Glomerular visceral epithelial cell (primary cell): Measurements from ENCODE around the gene FBRSL1.
"Not testable (repeated sequence)": the region's sequence is repeated elsewhere in the genome, so short reads cannot be mapped to it uniquely, and the experiment has no call there.

Experiments
- DNase-seq: peaks from one replicate; pipeline ENCODE4 v3.0.0-alpha.2; 2016; ENCODE audit errors: extremely low spot score

Gene FBRSL1

DNA sequence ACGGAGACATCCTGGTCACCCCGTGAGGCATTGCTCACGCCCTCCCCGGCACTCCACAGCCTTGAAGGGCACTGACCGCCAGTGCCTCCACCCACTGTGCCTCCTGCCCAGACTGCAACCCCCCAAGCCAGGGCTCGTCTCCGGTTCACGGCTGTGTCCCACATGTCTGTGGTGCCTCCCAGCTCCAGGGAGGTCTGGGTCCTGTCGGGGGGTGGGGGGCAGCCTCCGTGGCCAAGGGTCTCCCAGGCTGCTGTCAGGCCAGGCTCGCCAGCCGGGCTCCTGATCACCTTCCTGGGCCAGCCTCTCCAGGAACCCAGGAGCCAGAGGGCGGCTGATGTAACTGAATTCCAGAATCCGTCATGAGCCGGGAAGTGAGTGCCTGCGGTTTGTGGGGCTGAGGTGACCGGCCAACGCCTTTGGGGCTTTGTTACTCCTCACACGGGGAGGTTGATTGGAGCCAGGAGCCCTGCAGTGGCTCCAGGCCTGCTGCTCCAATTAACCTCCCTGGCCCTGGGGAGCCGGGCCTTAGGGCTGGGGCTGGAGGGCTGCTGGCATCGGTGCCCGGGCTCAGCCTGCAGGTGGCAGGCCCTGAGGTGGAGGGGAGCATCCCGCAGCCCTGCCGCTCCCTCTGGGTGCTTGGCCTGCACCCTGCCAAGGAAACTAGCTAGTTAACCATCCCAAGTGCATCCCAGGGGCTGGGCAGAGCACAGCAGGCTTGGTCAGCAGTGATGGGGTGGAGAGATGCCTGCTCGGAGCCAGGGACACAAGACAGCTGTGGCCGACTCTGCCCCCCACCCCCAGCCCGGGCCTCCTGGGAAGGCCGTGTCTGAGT is 36.4 kb upstream of the FBRSL1 start:
- peak; percentile 65 for DNase-seq

GRCh38 chr12:132454193-132454932 is 35.6 kb upstream of the FBRSL1 start:
- DNase-seq = no peak

GRCh38 chr12:132454933-132455418 is 35.0 kb upstream of the FBRSL1 start:
- no peak for DNase-seq

- no peak for DNase-seq
Observed at GRCh38 chr12:132455565-132455964, 34.4 kb upstream of the FBRSL1 start.

DNA sequence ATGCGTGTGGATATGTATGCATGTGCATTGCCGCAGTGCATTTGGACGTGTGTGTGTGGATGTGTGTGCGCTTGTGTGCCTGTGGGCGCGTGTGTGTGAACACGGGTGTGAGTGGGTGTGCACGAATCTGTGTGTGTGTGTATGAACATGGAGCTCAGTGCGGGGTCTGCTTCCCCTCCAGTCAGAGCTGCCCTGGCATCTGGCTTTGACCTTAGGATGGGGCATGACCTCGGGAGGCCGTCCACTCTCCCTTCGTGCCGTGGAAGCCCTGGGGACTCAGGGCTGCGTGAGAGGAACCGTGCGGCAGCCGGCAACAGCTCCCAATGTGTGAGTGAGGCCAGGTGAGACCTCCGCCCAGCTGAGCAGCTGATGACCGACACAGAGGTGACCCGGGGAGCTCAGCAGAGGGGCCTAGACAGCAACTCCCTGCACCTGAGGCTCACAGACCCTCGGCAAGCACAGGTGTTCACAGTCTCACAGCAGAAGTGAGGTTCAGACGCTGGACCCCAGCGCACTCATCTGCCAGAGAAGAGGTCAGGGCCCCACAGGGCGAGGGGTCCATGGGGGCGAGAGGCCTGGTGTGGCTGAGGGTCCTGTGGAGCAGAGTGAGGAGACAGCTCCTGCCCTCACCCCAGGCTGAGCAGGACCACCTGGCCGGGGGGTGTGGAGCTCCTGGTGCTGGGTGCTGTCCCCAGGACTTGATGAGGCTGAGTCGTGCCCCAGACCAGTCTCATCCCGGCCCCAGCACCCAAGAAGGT is 33.6 kb upstream of the FBRSL1 start:
- DNase-seq = no peak

GRCh38 chr12:132456944-132457495 is 32.9 kb upstream of the FBRSL1 start:
- no peak for DNase-seq

DNA sequence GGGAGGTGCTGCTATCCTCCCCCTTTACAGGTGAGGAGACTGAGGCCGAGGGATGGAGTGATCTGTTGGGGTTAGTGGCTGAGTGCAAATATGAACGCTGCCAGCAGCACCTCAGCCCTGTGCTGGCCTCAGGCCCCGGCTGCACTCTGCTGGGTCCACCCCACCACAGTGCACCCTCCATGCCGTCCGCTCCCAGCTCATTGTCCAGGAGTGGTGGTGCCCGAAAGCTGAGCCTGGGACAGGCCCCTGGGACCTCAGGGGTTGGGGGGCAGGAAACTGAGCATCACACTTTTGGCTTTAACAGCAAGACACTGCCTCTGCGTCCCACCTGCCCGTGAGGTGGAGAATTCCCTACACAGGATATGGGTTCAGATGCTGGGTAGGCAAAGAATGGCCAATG is 31.5 kb upstream of the FBRSL1 start:
- no peak for DNase-seq

DNA sequence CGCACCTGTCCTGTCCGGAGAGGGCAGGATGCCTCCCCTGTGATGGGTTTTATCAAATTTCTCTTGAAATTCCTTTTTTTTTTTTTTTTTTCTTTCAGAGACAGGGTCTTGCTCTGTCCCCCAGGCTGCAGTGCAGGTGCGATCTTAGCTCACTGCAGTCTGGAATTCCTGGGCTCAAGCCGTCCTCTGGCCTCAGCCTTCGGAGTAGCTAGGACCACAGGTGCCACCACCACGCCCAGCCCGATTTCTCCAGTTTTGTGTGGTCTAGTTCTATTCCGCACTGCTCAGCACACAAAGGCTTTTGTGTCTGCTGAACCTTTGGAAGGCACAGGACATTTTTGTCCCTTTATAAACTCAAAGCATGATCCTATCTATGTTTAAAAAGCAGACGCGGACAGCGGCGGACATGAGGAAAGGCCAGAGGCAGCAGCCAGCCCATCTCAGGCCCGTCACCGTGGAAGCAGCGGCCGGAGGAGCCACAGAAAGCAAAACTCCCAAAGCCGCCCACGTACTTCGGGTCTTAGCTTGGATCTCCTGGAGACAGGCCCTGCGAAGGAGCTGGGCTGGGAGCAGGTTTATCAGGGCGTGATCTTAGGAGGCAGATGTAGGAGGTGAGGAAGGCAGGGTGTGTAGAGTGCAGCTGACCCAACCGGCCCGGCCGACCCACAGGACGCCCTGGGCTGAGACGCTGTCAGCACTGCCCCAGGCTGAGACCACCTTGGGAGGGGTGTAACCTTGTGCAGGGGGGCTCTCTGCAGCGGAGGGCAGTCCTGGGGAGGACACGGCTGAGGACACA is 30.9 kb upstream of the FBRSL1 start:
- DNase-seq = no peak

DNA sequence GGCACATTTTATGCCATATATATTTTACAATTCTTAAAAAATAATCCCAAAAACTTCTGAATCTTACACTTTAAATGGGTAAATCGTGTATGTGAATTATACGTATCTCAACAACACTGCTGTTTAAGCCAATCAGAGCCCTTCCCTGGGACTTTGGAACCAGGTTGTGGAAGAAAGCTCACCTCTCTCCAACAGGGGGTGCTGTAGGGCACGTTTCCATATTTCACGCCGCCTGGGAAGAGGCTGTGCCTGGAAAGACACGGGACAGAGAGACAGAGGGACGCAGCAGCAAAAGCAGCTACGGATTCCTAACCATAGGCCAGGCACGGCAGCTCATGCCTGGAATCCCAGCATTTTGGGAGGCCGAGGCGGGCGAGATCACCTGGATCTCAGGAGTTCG is 29.4 kb upstream of the FBRSL1 start:
- no peak for DNase-seq

DNA sequence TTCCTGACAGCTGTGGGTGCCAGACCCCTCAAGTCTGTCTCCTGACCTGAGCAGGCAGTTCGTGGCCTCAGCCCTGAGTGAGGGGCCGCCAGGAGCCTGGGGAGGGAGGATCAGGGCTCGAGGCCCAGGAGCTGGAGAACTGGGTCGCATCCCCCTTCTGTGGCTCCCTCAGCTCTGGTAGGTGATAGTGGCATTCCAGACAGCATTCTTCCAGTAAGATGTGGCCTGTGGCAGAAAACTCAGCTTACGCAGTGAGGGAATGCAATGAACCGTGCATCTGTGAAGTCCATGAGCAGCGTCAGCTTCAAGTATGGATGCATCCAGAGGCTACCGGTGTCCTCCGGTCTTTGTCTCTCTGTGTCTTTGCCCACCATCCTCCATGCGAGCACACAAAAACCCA is 28.4 kb upstream of the FBRSL1 start:
- DNase-seq = peak; percentile 5

DNA sequence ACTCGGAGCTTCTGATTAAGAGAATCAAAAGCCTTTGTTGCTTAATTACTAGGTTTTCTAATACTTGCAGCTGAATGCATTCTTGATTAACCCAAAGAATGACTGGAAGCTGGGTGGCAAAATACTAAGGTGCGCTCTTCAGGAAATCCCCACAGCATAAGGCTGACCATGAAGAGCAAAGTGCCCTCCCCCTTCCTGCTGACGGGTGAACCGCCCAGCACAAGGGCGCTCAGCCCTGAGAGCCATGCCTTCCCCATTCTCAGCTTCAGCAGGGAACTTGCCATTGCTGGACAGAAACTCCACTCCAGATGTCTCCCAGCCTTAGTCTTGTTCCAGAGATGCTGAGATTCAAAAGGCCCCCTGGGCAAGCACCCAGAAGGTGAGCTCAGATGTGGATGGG is 27.2 kb upstream of the FBRSL1 start:
- no peak for DNase-seq

DNA sequence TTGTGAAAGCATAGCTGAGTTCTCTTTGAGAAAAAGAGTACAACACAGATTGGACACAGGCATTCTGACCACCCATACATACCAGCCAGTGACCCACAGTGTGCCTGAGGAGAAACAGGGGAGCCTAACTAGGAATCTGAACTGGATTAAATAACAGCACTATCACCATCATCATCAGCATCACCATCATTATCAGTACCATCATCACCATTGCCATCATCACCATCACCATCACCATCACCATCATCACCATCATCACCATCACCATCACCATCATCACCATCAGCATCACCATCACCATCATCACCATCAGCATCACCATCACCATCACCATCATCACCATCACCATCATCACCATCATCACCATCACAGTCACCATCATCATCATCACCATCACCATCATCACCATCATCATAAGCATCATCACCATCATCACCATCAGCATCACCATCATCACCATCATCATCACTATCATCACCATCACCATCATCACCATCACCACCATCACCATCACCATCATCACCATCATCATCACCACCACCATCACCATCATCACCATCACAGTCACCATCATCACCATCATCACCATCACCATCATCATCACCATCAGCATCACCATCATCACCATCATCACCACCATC is 26.5 kb upstream of the FBRSL1 start:
- not testable (repeated sequence) for DNase-seq

- not testable (repeated sequence) for DNase-seq
Observed at GRCh38 chr12:132464304-132464703, 25.6 kb upstream of the FBRSL1 start.

DNA sequence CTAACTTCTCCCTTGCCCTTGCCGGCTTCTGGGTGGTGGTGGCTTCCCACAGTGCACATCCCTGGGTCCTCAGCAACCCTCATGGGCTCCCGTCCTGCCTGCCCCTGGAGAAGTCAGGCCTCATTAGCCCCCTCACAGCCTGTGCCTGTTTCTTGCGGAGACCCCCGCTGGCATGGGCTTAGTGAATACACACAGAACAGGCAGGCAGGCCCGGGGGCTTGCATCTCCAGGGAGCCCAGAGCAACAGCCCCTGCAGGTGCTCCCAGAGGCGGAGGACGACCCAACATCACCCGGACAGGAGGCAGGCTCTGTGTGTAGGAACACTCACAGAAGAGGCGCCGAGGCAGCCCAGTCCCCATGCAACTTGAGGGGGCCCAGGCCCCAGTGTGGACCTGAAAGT is 25.1 kb upstream of the FBRSL1 start:
- DNase-seq = no peak

- DNase-seq = peak; percentile 36
Observed at GRCh38 chr12:132465269-132466190, 24.4 kb upstream of the FBRSL1 start.

DNA sequence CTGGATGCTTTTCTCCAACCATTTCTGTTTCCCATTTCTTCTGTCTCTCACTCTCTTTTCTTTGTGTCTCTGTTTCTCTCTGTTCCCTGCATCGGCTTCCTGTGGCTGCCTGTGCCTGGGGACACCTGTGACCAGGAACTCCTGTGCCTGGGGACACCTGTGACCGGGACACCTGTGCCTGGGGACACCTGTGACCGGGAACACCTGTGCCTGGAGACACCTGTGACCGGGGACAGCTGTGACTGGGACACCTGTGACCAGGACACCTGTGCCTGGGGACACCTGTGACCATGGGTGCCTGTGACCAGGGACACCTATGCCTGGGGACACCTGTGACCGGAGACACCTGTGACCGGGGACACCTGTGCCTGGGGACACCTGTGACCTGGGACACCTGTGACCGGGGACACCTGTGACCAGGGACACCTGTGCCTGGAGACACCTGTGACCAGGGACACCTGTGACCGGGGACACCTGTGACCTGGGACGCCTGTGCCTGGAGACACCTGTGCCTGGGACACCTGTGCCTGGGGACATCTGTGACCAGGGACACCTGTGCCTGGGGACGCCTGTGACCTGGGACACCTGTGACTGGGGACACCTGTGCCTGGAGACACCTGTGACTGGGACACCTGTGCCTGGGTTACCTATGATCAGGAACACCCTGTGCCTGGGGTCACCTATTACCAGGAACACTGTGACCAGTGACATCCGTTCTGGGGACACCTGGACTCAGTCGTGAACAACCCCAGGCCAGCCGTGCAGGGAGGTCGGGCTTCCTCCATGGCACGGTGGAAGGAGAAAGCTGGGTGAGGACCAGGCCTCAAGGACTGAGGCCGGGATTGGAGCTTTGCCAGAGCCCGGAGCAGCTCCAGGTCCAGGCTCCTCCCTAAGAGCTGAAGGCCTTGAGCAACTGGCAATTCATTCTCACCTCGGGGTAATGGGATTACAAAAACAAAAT is 23.4 kb upstream of the FBRSL1 start:
- DNase-seq = no peak

DNA sequence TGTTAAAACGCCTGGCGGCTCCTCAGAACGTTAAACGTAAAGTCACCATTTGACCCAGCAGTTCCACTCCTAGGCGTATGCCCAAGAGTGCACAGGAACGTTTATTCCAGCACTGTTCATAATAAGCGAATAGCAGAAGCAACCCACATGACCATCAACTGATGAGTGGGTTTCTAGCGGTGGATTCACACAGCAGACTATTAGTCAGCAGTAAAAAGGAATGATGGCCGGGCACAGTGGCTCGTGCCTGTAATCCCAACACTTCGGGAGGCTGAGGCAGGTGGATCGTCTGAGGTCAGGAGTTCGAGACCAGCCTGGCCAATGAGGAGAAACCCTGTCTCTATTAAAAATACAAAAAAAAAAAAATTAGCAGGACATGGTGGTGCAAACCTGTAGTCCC is 22.4 kb upstream of the FBRSL1 start:
- no peak for DNase-seq

- DNase-seq = no peak
Observed at GRCh38 chr12:132469423-132469822, 20.5 kb upstream of the FBRSL1 start.
